Lower leg skin (tissue), 3 donors: Measurements from ENCODE around the gene IFT52.

Source experiments
- POLR2A ChIP-seq, 2 donors: fragments of 450-650 bp; IDR thresholded peaks; one replicate each; pipeline ENCODE4 v1.6.1; 2016 to 2017; ENCODE audit warnings: antibody characterized with exemption in 2 of 2, mild to moderate bottlenecking in 1 of 2, moderate library complexity in 1 of 2
- TF ChIP-seq, protein P1 (sequence below), 3 donors: fragments of 450-650 bp; IDR thresholded peaks; one replicate each; pipeline ENCODE4 v1.5.1; 2016; ENCODE audit warnings: antibody characterized with exemption in 3 of 3, mild to moderate bottlenecking in 3 of 3, moderate library complexity in 2 of 3

DNA sequence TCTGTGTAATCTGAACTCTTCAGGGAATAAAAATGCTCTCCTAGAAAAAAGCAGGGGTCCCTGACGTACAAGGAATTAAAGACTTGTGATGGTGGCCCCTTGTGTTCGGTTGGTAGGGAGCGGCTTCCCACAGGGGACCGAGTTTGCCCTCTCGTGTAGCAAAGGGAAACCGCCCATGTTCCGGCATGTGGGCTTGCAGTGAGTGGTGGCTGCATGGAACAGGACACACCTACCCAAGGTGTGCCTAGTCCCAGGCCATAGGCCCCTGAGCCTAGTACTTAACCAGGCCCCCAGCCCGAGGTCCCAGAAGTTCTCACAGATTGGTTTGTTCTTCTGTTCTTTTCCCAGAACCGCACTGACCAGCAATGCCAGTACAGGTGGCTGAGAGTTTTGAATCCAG, 91.7 kb downstream of the IFT52 start:
- TF ChIP-seq, protein P1, sequence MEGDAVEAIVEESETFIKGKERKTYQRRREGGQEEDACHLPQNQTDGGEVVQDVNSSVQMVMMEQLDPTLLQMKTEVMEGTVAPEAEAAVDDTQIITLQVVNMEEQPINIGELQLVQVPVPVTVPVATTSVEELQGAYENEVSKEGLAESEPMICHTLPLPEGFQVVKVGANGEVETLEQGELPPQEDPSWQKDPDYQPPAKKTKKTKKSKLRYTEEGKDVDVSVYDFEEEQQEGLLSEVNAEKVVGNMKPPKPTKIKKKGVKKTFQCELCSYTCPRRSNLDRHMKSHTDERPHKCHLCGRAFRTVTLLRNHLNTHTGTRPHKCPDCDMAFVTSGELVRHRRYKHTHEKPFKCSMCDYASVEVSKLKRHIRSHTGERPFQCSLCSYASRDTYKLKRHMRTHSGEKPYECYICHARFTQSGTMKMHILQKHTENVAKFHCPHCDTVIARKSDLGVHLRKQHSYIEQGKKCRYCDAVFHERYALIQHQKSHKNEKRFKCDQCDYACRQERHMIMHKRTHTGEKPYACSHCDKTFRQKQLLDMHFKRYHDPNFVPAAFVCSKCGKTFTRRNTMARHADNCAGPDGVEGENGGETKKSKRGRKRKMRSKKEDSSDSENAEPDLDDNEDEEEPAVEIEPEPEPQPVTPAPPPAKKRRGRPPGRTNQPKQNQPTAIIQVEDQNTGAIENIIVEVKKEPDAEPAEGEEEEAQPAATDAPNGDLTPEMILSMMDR (IDR thresholded peaks at IDR 0.05): no peak
- no peak for TF ChIP-seq POLR2A (IDR thresholded peaks at IDR 0.05)
